Amniotic stem cell (primary cell): Measurements from ENCODE around the gene GNAT3.

Source experiments
- DNase-seq: peaks from one replicate; lab custom pipeline; 2025; lab: John Stamatoyannopoulos, UW

GNAT3 gene

GRCh38 chr7:80500325-80500724 is 11.5 kb downstream of the GNAT3 start:
- no peak for DNase-seq

- peak; percentile 62 for DNase-seq
These were observed 12.4 kb downstream of the GNAT3 start for GRCh38 chr7:80499350-80499953.

GRCh38 chr7:80498481-80499349 is 13.1 kb downstream of the GNAT3 start:
- no peak for DNase-seq

GRCh38 chr7:80496586-80496985 is 15.3 kb downstream of the GNAT3 start:
- no peak for DNase-seq

- DNase-seq = no peak
These were observed 18.6 kb downstream of the GNAT3 start for GRCh38 chr7:80493121-80493849.

- no peak for DNase-seq
These were observed 20.4 kb downstream of the GNAT3 start for GRCh38 chr7:80491462-80491861.

- DNase-seq = no peak
These were observed 23.0 kb downstream of the GNAT3 start for GRCh38 chr7:80488851-80489370.

- DNase-seq = no peak
These were observed 23.5 kb downstream of the GNAT3 start for GRCh38 chr7:80488406-80488805.

- no peak for DNase-seq
These were observed 26.1 kb downstream of the GNAT3 start for GRCh38 chr7:80485721-80486120.

GRCh38 chr7:80482950-80483349 is 28.9 kb downstream of the GNAT3 start:
- DNase-seq = no peak

GRCh38 chr7:80481196-80481884 is 30.5 kb downstream of the GNAT3 start:
- DNase-seq = no peak

GRCh38 chr7:80480566-80480965 is 31.3 kb downstream of the GNAT3 start:
- no peak for DNase-seq

GRCh38 chr7:80478683-80479082 is 33.2 kb downstream of the GNAT3 start:
- peak; percentile 46 for DNase-seq

- no peak for DNase-seq
These were observed 35.8 kb downstream of the GNAT3 start for GRCh38 chr7:80476035-80476434.

- DNase-seq = no peak
These were observed 36.5 kb downstream of the GNAT3 start for GRCh38 chr7:80475383-80475782.

- DNase-seq = no peak
These were observed 38.1 kb downstream of the GNAT3 start for GRCh38 chr7:80473751-80474150.

- DNase-seq = no peak
These were observed 39.2 kb downstream of the GNAT3 start for GRCh38 chr7:80472491-80473200.

GRCh38 chr7:80468931-80469714 is 42.7 kb downstream of the GNAT3 start:
- DNase-seq = no peak

- DNase-seq = no peak
These were observed 44.8 kb downstream of the GNAT3 start for GRCh38 chr7:80467069-80467468.

GRCh38 chr7:80466636-80467035 is 45.2 kb downstream of the GNAT3 start:
- no peak for DNase-seq

GRCh38 chr7:80464211-80464610 is 47.7 kb downstream of the GNAT3 start:
- DNase-seq = no peak
